H1 (cell line): ENCODE data around the gene SZT2. TPM values are rescaled to one million over a fixed set of nuclear protein-coding genes. Genes with fewer than 3 reads are reported as not detected.

Source experiments
- CTCF ChIA-PET: fragments of 300-600 bp; sonication (Branson Sonifier 250); formaldehyde crosslinking; loops from one replicate; lab custom pipeline; 2021; ENCODE audit not compliant: partially characterized antibody; lab: Charles Lee
- POLR2A ChIA-PET: fragments of 300-600 bp; sonication (Branson Sonifier 250); formaldehyde crosslinking; loops from one replicate; lab custom pipeline; 2021; ENCODE audit warnings: inconsistent platforms; ENCODE audit not compliant: partially characterized antibody; lab: Charles Lee
- DNase-seq, 2 experiments: peaks; one replicate each; pipeline versions ENCODE4 v3.0.0 to v3.0.0-alpha.2; 2010 to 2022; ENCODE audit warnings: low spot score in 2 of 2, low read depth in 1 of 2, mixed read lengths in 1 of 2
- FAIRE-seq: peaks from 2 replicates; lab custom pipeline; 2011; peaks lifted over from hg19 to GRCh38; lab: Jason Lieb, UNC
- H2AFZ ChIP-seq: 2 replicates; pipeline ENCODE4 v1.8.1; 2012; ENCODE audit warnings: low read length, inconsistent platforms
- H2AK5ac ChIP-seq: 2 replicates; pipeline ENCODE4 v1.6.1; 2013; ENCODE audit warnings: low read depth, low read length
- H2BK120ac ChIP-seq: replicated peaks from 2 replicates; pipeline ENCODE3; 2013; ENCODE audit warnings: low read depth, low read length, inconsistent platforms
- H2BK12ac ChIP-seq: 2 replicates; pipeline ENCODE4 v1.6.1; 2013; ENCODE audit warnings: low read depth, low read length
- H2BK15ac ChIP-seq: 2 replicates; pipeline ENCODE4 v1.6.1; 2013; ENCODE audit warnings: low read length
- H2BK20ac ChIP-seq: 2 replicates; pipeline ENCODE4 v1.6.1; 2013; ENCODE audit warnings: low read length
- H2BK5ac ChIP-seq: 2 replicates; pipeline ENCODE4 v1.6.1; 2013; ENCODE audit warnings: low read depth, low read length
- H3K14ac ChIP-seq: 2 replicates; pipeline ENCODE4 v1.6.1; 2013; ENCODE audit warnings: inconsistent platforms; ENCODE audit not compliant: insufficient read length
- H3K18ac ChIP-seq: 2 replicates; pipeline ENCODE4 v1.6.1; 2013; ENCODE audit warnings: low read length; ENCODE audit errors: extremely low read depth
- H3K23ac ChIP-seq: 2 replicates; pipeline ENCODE4 v1.6.1; 2013; ENCODE audit warnings: inconsistent platforms; ENCODE audit not compliant: insufficient read length
- H3K23me2 ChIP-seq: 2 replicates; pipeline ENCODE4 v1.6.1; 2013; ENCODE audit warnings: low read depth, low read length
- H3K27ac ChIP-seq: 2 replicates; pipeline ENCODE4 v1.6.1; 2011; ENCODE audit warnings: low read depth, low read length, inconsistent platforms
- H3K27me3 ChIP-seq, 4 experiments: replicated peaks in 1 of 4; 1 replicate in 1 of 4; 2 replicates in 3 of 4; pipeline versions ENCODE4 v1.6.1 to v1.8.1; 2011 to 2013; ENCODE audit warnings: low read length in 3 of 4, mild to moderate bottlenecking in 3 of 4, inconsistent platforms in 2 of 4, mixed read lengths in 2 of 4, moderate library complexity in 1 of 4; ENCODE audit not compliant: control insufficient read depth in 3 of 4, insufficient read depth in 3 of 4; ENCODE audit errors: extremely low read depth in 1 of 4
- H3K36me3 ChIP-seq, 4 experiments: 2 replicates each; pipeline versions ENCODE4 v1.6.1 to v1.8.1; 2011 to 2013; ENCODE audit warnings: mild to moderate bottlenecking in 4 of 4, low read length in 3 of 4, moderate library complexity in 2 of 4, control low read depth in 1 of 4, inconsistent platforms in 1 of 4; ENCODE audit not compliant: insufficient read depth in 4 of 4, control insufficient read depth in 2 of 4
- H3K4ac ChIP-seq: replicated peaks from 2 replicates; pipeline ENCODE3; 2013; ENCODE audit warnings: low read length, low read depth, mixed read lengths, inconsistent platforms; ENCODE audit not compliant: insufficient read length
- H3K4me1 ChIP-seq, 4 experiments: replicated peaks in 1 of 4; 1 replicate in 1 of 4; 2 replicates in 3 of 4; pipeline versions ENCODE4 v1.6.1 to v1.8.1; 2011 to 2013; ENCODE audit warnings: low read length in 3 of 4, inconsistent platforms in 2 of 4, mixed read lengths in 1 of 4; ENCODE audit not compliant: insufficient read depth in 4 of 4, control insufficient read depth in 3 of 4
- H3K4me2 ChIP-seq, 2 experiments: 2 replicates each; pipeline versions ENCODE4 v1.6.1 to v1.8.1; 2011 to 2013; ENCODE audit warnings: low read depth in 2 of 2, low read length in 2 of 2, control low read depth in 1 of 2, inconsistent platforms in 1 of 2, mild to moderate bottlenecking in 1 of 2; ENCODE audit not compliant: insufficient read depth in 1 of 2
- H3K4me3 ChIP-seq, 4 experiments: fragments of 200-600, 300-600 bp in 1 of 4; sonication (generic), shearing (Covaris generic), sonication (Bioruptor Twin) in 1 of 4; 2 replicates each; pipeline versions ENCODE4 v1.5.1 to v1.8.1; 2011 to 2016; ENCODE audit warnings: low read length in 4 of 4, low read depth in 3 of 4, control low read depth in 2 of 4, inconsistent platforms in 2 of 4, mild to moderate bottlenecking in 2 of 4, mixed read lengths in 1 of 4, moderate library complexity in 1 of 4; ENCODE audit not compliant: insufficient read depth in 2 of 4; ENCODE audit errors: extremely low read depth in 1 of 4
- H3K56ac ChIP-seq: replicated peaks from 2 replicates; pipeline ENCODE3; 2013; ENCODE audit warnings: low read depth, mild to moderate bottlenecking, mixed read lengths, low read length, inconsistent platforms; ENCODE audit not compliant: insufficient read length
- H3K79me1 ChIP-seq: 2 replicates; pipeline ENCODE4 v1.6.1; 2013; ENCODE audit warnings: low read depth, low read length, control low read depth
- H3K79me2 ChIP-seq, 2 experiments: 2 replicates each; pipeline versions ENCODE4 v1.6.1 to v1.8.1; 2012 to 2013; ENCODE audit warnings: low read length in 2 of 2, mild to moderate bottlenecking in 2 of 2, inconsistent platforms in 1 of 2; ENCODE audit not compliant: insufficient read depth in 2 of 2, control insufficient read depth in 1 of 2
- H3K9ac ChIP-seq, 4 experiments: replicated peaks in 1 of 4; 1 replicate in 1 of 4; 2 replicates in 3 of 4; pipeline versions ENCODE4 v1.6.1 to v1.8.1; 2011 to 2013; ENCODE audit warnings: low read depth in 3 of 4, low read length in 3 of 4, control low read depth in 2 of 4, mild to moderate bottlenecking in 2 of 4, moderate library complexity in 2 of 4, inconsistent platforms in 1 of 4; ENCODE audit errors: extremely low read depth in 1 of 4
- H3K9me3 ChIP-seq, 2 experiments: 2 replicates each; pipeline versions ENCODE4 v1.6.1 to v1.8.1; 2012 to 2013; ENCODE audit warnings: mild to moderate bottlenecking in 2 of 2, moderate library complexity in 2 of 2, control low read depth in 1 of 2, inconsistent platforms in 1 of 2, low read depth in 1 of 2, low read length in 1 of 2, mixed read lengths in 1 of 2; ENCODE audit not compliant: insufficient read depth in 2 of 2
- H4K20me1 ChIP-seq, 2 experiments: replicated peaks in 1 of 2; 2 replicates each; pipeline versions ENCODE3 to v1.8.1; 2011 to 2013; ENCODE audit warnings: inconsistent platforms in 2 of 2, low read length in 2 of 2, mild to moderate bottlenecking in 1 of 2; ENCODE audit not compliant: insufficient read depth in 2 of 2, control insufficient read depth in 1 of 2
- H4K5ac ChIP-seq: 2 replicates; pipeline ENCODE4 v1.6.1; 2013; ENCODE audit warnings: low read length, low read depth, mixed read lengths, inconsistent platforms; ENCODE audit not compliant: insufficient read length
- H4K8ac ChIP-seq: 2 replicates; pipeline ENCODE4 v1.8.0; 2013; ENCODE audit warnings: mild to moderate bottlenecking, moderate library complexity, low read length, inconsistent platforms; ENCODE audit not compliant: insufficient read depth; ENCODE audit errors: extremely low read depth
- H4K91ac ChIP-seq: replicated peaks from 2 replicates; pipeline ENCODE3; 2013; ENCODE audit warnings: low read length, mixed read lengths, inconsistent platforms; ENCODE audit not compliant: insufficient read length
- BACH1 ChIP-seq: IDR thresholded peaks from 2 replicates; pipeline ENCODE4 v1.6.1; 2012; ENCODE audit warnings: low read length, improper control_type of control experiment
- CBX8 ChIP-seq: fragments of 300-800, 300-1000 bp; sonication (generic); IDR thresholded peaks from 2 replicates; pipeline ENCODE4 v1.7.1; 2016; ENCODE audit warnings: low read depth, low read length, borderline replicate concordance
- FOSL1 ChIP-seq: IDR thresholded peaks from 2 replicates; pipeline ENCODE4 v1.6.1; 2011; ENCODE audit warnings: mild to moderate bottlenecking, low read depth, low read length, moderate library complexity; ENCODE audit not compliant: insufficient read depth
- HDAC6 ChIP-seq: IDR thresholded peaks from one replicate; pipeline ENCODE4 v1.7.1; 2012; ENCODE audit warnings: low read depth, mild to moderate bottlenecking, inconsistent platforms, low read length, moderate library complexity
- JUN ChIP-seq: IDR thresholded peaks from 2 replicates; pipeline ENCODE4 v1.6.1; 2011; ENCODE audit warnings: low read depth, mild to moderate bottlenecking, improper control_type of control experiment, low read length
- KDM4A ChIP-seq: IDR thresholded peaks from one replicate; pipeline ENCODE4 v1.7.1; 2012; ENCODE audit warnings: low read depth, mild to moderate bottlenecking, moderate library complexity, low read length, inconsistent platforms; ENCODE audit not compliant: severe bottlenecking
- MAFK ChIP-seq: IDR thresholded peaks from 2 replicates; pipeline ENCODE4 v1.6.1; 2012; ENCODE audit warnings: low read depth, mild to moderate bottlenecking, improper control_type of control experiment, low read length
- RAD21 ChIP-seq, 2 experiments: IDR thresholded peaks in 1 of 2; conservative IDR thresholded peaks in 1 of 2; 2 replicates each; pipeline ENCODE4 v1.6.1; 2011; ENCODE audit warnings: low read depth in 2 of 2, low read length in 2 of 2, improper control_type of control experiment in 1 of 2, inconsistent platforms in 1 of 2, mild to moderate bottlenecking in 1 of 2, moderate library complexity in 1 of 2
- RFX5 ChIP-seq: IDR thresholded peaks from 2 replicates; pipeline ENCODE4 v1.6.1; 2011; ENCODE audit warnings: low read depth, low read length, improper control_type of control experiment, borderline replicate concordance
- RXRA ChIP-seq: IDR thresholded peaks from 2 replicates; pipeline ENCODE4 v1.6.1; 2011; ENCODE audit warnings: low read depth, mild to moderate bottlenecking, low read length, moderate library complexity; ENCODE audit not compliant: insufficient read depth
- SAP30 ChIP-seq: fragments of 300-600 bp; sonication (generic); IDR thresholded peaks from 2 replicates; pipeline ENCODE4 v1.7.1; 2012; ENCODE audit warnings: low read length, moderate library complexity, mild to moderate bottlenecking, inconsistent platforms; ENCODE audit not compliant: insufficient read depth, insufficient replicate concordance
- SP2 ChIP-seq: IDR thresholded peaks from 2 replicates; pipeline ENCODE4 v1.6.1; 2012; ENCODE audit warnings: mild to moderate bottlenecking, low read length, inconsistent platforms
- TBP ChIP-seq: IDR thresholded peaks from 2 replicates; pipeline ENCODE4 v1.6.1; 2011; ENCODE audit warnings: low read depth, low read length, improper control_type of control experiment
- TCF12 ChIP-seq: IDR thresholded peaks from 2 replicates; pipeline ENCODE4 v1.6.1; 2011; ENCODE audit warnings: low read depth, mild to moderate bottlenecking, low read length
- WGBS, 2 experiments: shearing (Covaris generic) in 1 of 2; methylation state at CpG; one replicate each; pipeline versions ENCODE4 v1.1.6 to v1.1.7; 2013 to 2015; ENCODE audit warnings: low lambda C conversion rate in 2 of 2, mixed read lengths in 2 of 2, inconsistent platforms in 1 of 2, low coverage in 1 of 2, missing lambda C conversion rate in 1 of 2; ENCODE audit not compliant: insufficient replicate concordance in 2 of 2, insufficient coverage in 1 of 2, insufficient read length in 1 of 2; ENCODE audit errors: extremely low coverage in 1 of 2, missing lambda C conversion rate in 1 of 2; 5-methylcytosine and 5-hydroxymethylcytosine counted together
- polyA plus RNA-seq, 7 experiments: library from polyadenylated mRNA; depleted of rRNA in 3 of 7; stranded (reverse) in 5 of 7; unstranded in 2 of 7; fragments of >200 nt in 5 of 7; fragments of 200-250 nt in 2 of 7; gene quantifications; 1 replicate in 5 of 7; 2 replicates in 1 of 7; 4 replicates in 1 of 7; pipeline versions ENCODE4 v1.2.1 to v1.2.3, GENCODE V29; 2011 to 2013; ENCODE audit warnings: missing spikeins in 2 of 7, mixed read lengths in 2 of 7
- total RNA-seq: library from RNA; stranded (reverse); fragmentation: NEBNext Ultra II Directional; extraction: Animal tissue kit (Norgen Biotek cat#: 25700); gene quantifications from 2 replicates; pipeline ENCODE4 v1.2.1, GENCODE V29; 2021

The SZT2 gene
- total and polyA plus RNA-seq, 2 of the 8 experiments (the other 6 are each of a cell fraction or from before 2014, with no cell fraction given), result 4.7 to 12.9 TPM

DNA sequence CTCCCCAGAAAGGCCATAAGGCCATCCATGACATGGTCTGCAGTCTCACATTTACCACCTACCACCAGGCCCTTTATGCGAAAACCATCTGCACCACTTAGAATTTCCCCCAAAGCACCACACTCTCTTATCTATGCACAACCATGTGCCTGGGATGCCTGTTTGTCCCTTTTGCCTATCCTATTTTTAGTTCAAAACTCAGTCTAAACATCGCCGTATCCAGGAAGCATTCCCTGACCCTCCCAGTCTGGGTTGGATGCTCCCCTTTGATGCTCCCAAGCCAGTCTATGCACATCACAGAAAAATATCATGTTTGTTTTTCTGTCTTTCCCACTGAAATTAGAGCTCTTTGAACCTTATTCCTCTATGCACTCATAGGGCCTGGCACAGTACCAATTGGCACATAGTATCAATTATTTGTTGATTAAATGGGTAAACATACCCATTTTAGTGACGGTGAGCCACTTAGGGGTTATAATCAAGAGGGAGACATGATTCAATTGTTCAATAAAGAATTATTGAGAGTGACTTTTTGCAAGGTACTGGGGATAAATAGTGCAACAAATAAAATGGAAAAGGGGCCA, 45.3 kb upstream of the SZT2 start:
- no peak overlapping the region for H3K23ac ChIP-seq
- no peak overlapping the region for H2BK15ac ChIP-seq
- H3K79me1 ChIP-seq, result no peaks in the 10 kb centered on the region
- ChIA-PET POLR2A (no interaction called here), CTCF (interaction anchor here (0.6 to 0.7 kb wide), 2 partner anchors 505 to 1199 kb away, joined by 4 read pairs; no protein-coding TSS in a partner anchor)
- peaks cover 3% of the 10 kb centered on the region; the same call in 1 of the 2 replicates for H3K23me2 ChIP-seq
- H2BK5ac ChIP-seq, result no peak overlapping the region
- H4K8ac ChIP-seq, result no peak overlapping the region
- H3K79me2 ChIP-seq, result no peaks in the 10 kb centered on the region
- FAIRE-seq (no peak), DNase-seq (no peak)
- no peak overlapping the region for H3K56ac ChIP-seq
- H3K36me3 ChIP-seq, result no peaks in the 10 kb centered on the region
- H3K9ac ChIP-seq, result no peak overlapping the region
- H2BK20ac ChIP-seq, result no peak overlapping the region
- H3K4ac ChIP-seq, result no peak overlapping the region
- H4K20me1 ChIP-seq, result no peaks in the 10 kb centered on the region
- H3K18ac ChIP-seq, result no peak overlapping the region
- no peak overlapping the region for H3K14ac ChIP-seq
- H4K5ac ChIP-seq, result no peak overlapping the region
- H2AK5ac ChIP-seq, result no peak overlapping the region
- peaks cover 0 to 6% (median 2%) of the 10 kb centered on the region in 4 experiments; a peak in 5 of 7 replicates for H3K4me1 ChIP-seq
- no peak overlapping the region for H2AFZ ChIP-seq
- peaks cover 0 to 5% (median 0%) of the 10 kb centered on the region in 4 experiments; a peak in 2 of 7 replicates for H3K27me3 ChIP-seq
- H4K91ac ChIP-seq, result no peak overlapping the region
- H3K27ac ChIP-seq, result no peak overlapping the region
- H2BK12ac ChIP-seq, result no peak overlapping the region
- WGBS, 2 experiments, result 94% methylated on average over 4 of the region's 4 CpGs; no CpG with 5 or more reads in 1 of the 2 experiments
- H2BK120ac ChIP-seq, result no peak overlapping the region
- no peaks in the 10 kb centered on the region for H3K9me3 ChIP-seq
- no peak overlapping the region for H3K4me2 ChIP-seq
- H3K4me3 ChIP-seq, result no peak overlapping the region
- no peak for TF ChIP-seq SP2
- TF ChIP-seq FOSL1, result no peak
- TF ChIP-seq HDAC6, result no peak
- TF ChIP-seq KDM4A, result no peak
- no peak for TF ChIP-seq TBP
- TF ChIP-seq BACH1, result no peak
- TF ChIP-seq RFX5, result no peak
- no peak for TF ChIP-seq RXRA
- no peak for TF ChIP-seq SAP30
- no peak for TF ChIP-seq CBX8
- no peak for TF ChIP-seq MAFK
- no peak for TF ChIP-seq TCF12
- no peak for TF ChIP-seq RAD21 (IDR thresholded peaks at IDR 0.05 in 1 of 2, conservative IDR thresholded peaks at IDR 0.05 in 1 of 2; ENCODE audit: low read depth in 2 of 2, low read length in 2 of 2)
- no peak for TF ChIP-seq JUN
